Body of pancreas (tissue), 4 donors: Measurements from ENCODE around the gene TM6SF1.
"Not testable (repeated sequence)": the region's sequence is repeated elsewhere in the genome, so short reads cannot be mapped to it uniquely, and the experiment has no call there.

ENCODE experiments used
- CTCF ChIP-seq, 7 experiments: fragments of 450-650 bp in 4 of 7; fragments of 200-600 bp in 3 of 7; sonication (generic) in 3 of 7; IDR thresholded peaks; one replicate each; pipeline ENCODE4 v1.5.1; 2016 to 2019; ENCODE audit warnings: antibody characterized with exemption in 7 of 7
- POLR2A ChIP-seq, 3 donors: fragments of 450-650 bp; IDR thresholded peaks; one replicate each; pipeline ENCODE4 v1.6.1; 2016; ENCODE audit warnings: antibody characterized with exemption in 3 of 3, mild to moderate bottlenecking in 2 of 3

GRCh38 chr15:83169576-83169975, 62.1 kb downstream of the TM6SF1 start:
- not testable (repeated sequence) for TF ChIP-seq CTCF, POLR2A (IDR thresholded peaks at IDR 0.05)
